HUDEP-2 (cell line): Measurements from ENCODE around the gene THOC3.
"Not testable (repeated sequence)": the region's sequence is repeated elsewhere in the genome, so short reads cannot be mapped to it uniquely, and the experiment has no call there.

ENCODE experiments used
- DNase-seq, 76 experiments: peaks; one replicate each; lab custom pipeline; 2025; ENCODE audit not compliant: unreplicated experiment in 76 of 76; lab: John Stamatoyannopoulos, UW

Gene THOC3

GRCh38 chr5:175943253-175943652 is 24.9 kb downstream of the THOC3 start:
- not testable (repeated sequence) for DNase-seq

GRCh38 chr5:175940632-175941031 is 27.5 kb downstream of the THOC3 start:
- not testable (repeated sequence) for DNase-seq

GRCh38 chr5:175938489-175938888 is 29.6 kb downstream of the THOC3 start:
- DNase-seq = not testable (repeated sequence)

GRCh38 chr5:175928752-175929151 is 39.4 kb downstream of the THOC3 start:
- not testable (repeated sequence) for DNase-seq

GRCh38 chr5:175925106-175925505 is 43.0 kb downstream of the THOC3 start:
- not testable (repeated sequence) for DNase-seq

- DNase-seq = no peak
Observed at GRCh38 chr5:175922192-175922885, 45.8 kb downstream of the THOC3 start.

GRCh38 chr5:175921061-175921730 is 46.9 kb downstream of the THOC3 start:
- no peak for DNase-seq

GRCh38 chr5:175920231-175920811 is 47.8 kb downstream of the THOC3 start:
- no peak for DNase-seq

- not testable (repeated sequence) for DNase-seq
Observed at GRCh38 chr5:175915066-175916037, 52.8 kb downstream of the THOC3 start.

- not testable (repeated sequence) for DNase-seq
Observed at GRCh38 chr5:175913835-175914672, 54.1 kb downstream of the THOC3 start.

- not testable (repeated sequence) for DNase-seq
Observed at GRCh38 chr5:175910072-175910471, 58.0 kb downstream of the THOC3 start.
